ENCODE data around the gene SPR.

Gene SPR

GRCh38 chr2:72931280-72931910 is 44.2 kb downstream of the SPR start:
- DNase-seq (ENCODE audit: low read depth in 4 of 4, low spot score in 1 of 4) = no peak

GRCh38 chr2:72932045-72932740 is 45.0 kb downstream of the SPR start:
- no peak for DNase-seq (ENCODE audit: low read depth in 4 of 4, low spot score in 1 of 4)

GRCh38 chr2:72932805-72933204 is 45.6 kb downstream of the SPR start:
- DNase-seq (ENCODE audit: low read depth in 4 of 4, low spot score in 1 of 4) = no peak

GRCh38 chr2:72933207-72933606 is 46.0 kb downstream of the SPR start:
- DNase-seq (ENCODE audit: low read depth in 4 of 4, low spot score in 1 of 4) = no peak

GRCh38 chr2:72933646-72934151 is 46.5 kb downstream of the SPR start:
- no peak for DNase-seq (ENCODE audit: low read depth in 4 of 4, low spot score in 1 of 4)

GRCh38 chr2:72934683-72935610 is 47.7 kb downstream of the SPR start:
- no peak for DNase-seq (ENCODE audit: low read depth in 4 of 4, low spot score in 1 of 4)

GRCh38 chr2:72935611-72935957 is 48.4 kb downstream of the SPR start:
- DNase-seq (ENCODE audit: low read depth in 4 of 4, low spot score in 1 of 4) = no peak

- DNase-seq (ENCODE audit: low read depth in 4 of 4, low spot score in 1 of 4) = no peak
Observed at GRCh38 chr2:72936660-72937355, 49.6 kb downstream of the SPR start.

GRCh38 chr2:72937356-72937669 is 50.1 kb downstream of the SPR start:
- no peak for DNase-seq (ENCODE audit: low read depth in 4 of 4, low spot score in 1 of 4)

GRCh38 chr2:72938455-72938854 is 51.2 kb downstream of the SPR start:
- DNase-seq (ENCODE audit: low read depth in 4 of 4, low spot score in 1 of 4) = no peak

GRCh38 chr2:72940361-72940760 is 53.2 kb downstream of the SPR start:
- DNase-seq (ENCODE audit: low read depth in 4 of 4, low spot score in 1 of 4) = no peak

GRCh38 chr2:72940786-72941185 is 53.6 kb downstream of the SPR start:
- no peak for DNase-seq (ENCODE audit: low read depth in 4 of 4, low spot score in 1 of 4)

Measured in stimulated activated CD4-positive, alpha-beta T cell treated with anti-CD3 and anti-CD28 coated beads, Interleukin-1b, Interleukin-23, amount 100 ng/mL, for 24 hours (primary cell).